Activated T-helper 1 cell treated with Interleukin-2 at 50 U/mL for 16 hours (primary cell): Measurements from ENCODE around the gene ADAMTS9.

ENCODE experiments used
- DNase-seq: peaks from one replicate; pipeline ENCODE4 v3.0.0-alpha.2; 2020; ENCODE audit warnings: low read depth

ADAMTS9 gene, protein sequence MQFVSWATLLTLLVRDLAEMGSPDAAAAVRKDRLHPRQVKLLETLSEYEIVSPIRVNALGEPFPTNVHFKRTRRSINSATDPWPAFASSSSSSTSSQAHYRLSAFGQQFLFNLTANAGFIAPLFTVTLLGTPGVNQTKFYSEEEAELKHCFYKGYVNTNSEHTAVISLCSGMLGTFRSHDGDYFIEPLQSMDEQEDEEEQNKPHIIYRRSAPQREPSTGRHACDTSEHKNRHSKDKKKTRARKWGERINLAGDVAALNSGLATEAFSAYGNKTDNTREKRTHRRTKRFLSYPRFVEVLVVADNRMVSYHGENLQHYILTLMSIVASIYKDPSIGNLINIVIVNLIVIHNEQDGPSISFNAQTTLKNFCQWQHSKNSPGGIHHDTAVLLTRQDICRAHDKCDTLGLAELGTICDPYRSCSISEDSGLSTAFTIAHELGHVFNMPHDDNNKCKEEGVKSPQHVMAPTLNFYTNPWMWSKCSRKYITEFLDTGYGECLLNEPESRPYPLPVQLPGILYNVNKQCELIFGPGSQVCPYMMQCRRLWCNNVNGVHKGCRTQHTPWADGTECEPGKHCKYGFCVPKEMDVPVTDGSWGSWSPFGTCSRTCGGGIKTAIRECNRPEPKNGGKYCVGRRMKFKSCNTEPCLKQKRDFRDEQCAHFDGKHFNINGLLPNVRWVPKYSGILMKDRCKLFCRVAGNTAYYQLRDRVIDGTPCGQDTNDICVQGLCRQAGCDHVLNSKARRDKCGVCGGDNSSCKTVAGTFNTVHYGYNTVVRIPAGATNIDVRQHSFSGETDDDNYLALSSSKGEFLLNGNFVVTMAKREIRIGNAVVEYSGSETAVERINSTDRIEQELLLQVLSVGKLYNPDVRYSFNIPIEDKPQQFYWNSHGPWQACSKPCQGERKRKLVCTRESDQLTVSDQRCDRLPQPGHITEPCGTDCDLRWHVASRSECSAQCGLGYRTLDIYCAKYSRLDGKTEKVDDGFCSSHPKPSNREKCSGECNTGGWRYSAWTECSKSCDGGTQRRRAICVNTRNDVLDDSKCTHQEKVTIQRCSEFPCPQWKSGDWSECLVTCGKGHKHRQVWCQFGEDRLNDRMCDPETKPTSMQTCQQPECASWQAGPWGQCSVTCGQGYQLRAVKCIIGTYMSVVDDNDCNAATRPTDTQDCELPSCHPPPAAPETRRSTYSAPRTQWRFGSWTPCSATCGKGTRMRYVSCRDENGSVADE (N-terminal part only)

GRCh38 chr3:64687781-64688604 lies at the start of gene ADAMTS9:
Gene ADAMTS9 (minus strand): TSS chr3:64688000. CDS start chr3:64687657, 343 bp downstream.
- no peak for DNase-seq

- no peak for DNase-seq
Observed at GRCh38 chr3:64732576-64732975, 44.8 kb upstream of the ADAMTS9 start.

GRCh38 chr3:64730681-64731080 lies 42.9 kb upstream of the ADAMTS9 start:
- no peak for DNase-seq

DNA sequence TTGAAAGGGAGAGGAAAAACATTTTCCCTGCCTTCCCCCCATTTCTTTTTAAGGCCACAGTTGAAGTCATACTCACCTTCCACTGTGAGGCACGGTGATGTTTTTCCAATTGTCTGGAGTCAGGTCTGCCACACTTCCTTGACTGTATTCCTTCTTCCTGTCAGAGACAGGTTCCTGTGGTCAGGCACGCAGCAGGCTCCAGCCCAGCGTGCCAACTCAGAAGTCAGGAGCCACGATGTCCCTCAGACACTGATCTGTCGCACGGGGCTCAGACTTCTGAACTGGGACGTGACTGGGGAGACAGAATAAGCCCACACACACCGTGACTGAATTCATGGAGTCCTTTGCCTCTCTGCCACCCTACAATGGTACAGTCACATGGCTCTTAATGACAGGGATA lies 41.2 kb upstream of the ADAMTS9 start:
- DNase-seq, result no peak

GRCh38 chr3:64728428-64728827 lies 40.6 kb upstream of the ADAMTS9 start:
- no peak for DNase-seq

DNA sequence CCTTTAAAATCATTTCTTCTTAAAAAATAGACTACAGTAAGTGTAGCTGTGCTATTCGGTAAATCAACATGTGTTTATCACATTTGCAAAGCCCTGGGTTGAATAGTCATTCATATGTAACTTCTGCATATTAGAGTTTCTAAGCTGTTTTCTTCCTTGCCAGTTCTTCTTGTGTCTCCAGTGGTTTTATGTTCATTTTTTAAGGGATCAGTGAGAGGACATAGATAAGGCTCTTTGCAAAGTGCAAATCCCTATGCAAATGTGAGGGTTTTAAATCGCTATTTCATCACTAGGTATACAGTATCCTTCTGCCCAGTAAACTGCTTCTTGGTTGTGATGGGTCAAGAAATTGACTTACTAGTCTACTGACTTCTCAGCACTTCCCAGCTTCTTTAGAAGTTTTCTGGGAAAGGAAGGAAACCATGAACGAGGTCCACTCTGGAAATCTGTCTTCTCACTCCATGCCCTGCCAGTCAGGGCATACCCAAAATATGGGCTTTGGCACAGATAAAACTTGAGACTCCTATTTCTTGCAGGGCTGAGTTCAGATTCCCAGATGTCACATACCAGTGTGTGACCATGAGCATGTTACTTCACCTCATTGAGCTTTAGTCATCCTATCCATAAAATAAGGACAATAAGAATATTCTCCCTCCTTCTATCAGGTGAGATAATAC lies 38.8 kb upstream of the ADAMTS9 start:
- DNase-seq, result no peak

- DNase-seq, result no peak
Observed at GRCh38 chr3:64718976-64719375, 31.2 kb upstream of the ADAMTS9 start.

DNA sequence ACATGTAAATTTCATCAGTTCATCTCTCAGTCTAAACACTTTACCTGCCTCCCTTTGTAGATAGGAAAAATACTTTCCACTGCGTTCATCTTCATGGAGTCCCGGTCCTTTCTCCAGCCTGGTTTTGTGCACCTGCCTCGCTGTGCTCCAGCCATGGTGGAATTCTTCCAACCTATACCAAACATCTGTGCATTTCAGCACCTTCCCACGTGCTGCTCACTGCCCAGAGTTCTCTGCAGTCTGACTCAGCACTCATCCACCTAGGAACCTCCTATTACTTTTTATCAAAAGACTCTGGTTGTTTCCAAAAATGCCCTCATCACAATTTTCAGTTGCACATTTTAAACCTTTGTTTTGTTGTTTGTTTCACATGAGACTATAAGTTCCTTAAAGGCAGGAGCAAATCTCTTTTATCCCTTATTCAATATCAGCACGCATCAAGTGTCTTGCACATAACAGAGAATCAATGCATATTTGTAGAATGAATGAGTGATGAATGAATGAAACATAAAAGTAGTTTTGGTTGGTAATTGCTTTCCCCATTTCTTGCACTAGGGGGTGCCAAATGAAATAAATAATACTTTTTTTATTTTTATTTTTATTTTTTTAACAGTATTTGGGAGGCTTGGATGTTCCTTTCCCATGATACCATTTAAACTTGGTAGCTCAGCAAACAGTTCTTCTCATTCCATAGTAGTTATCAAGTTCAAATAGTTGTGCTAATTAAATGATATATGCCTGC lies 30.2 kb upstream of the ADAMTS9 start:
- no peak for DNase-seq

DNA sequence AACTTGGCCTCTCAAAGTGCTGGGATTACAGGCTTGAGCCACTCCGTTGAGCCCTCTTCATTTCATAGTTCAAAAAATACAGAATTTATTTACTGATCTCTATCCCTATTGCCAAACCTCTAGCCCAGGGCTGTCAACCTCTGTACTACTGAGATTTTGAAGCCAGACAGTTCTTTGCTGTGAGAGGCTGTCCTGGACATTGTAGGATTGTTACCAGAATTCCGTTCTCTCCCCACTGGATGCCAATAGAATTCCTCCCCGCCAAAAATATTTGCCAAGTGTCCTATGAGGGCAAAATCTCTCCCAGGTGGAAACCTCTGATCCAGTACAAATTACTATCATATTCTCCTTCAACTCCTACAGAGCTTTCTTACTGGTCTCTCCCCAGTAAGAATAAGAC lies 29.6 kb upstream of the ADAMTS9 start:
- no peak for DNase-seq

GRCh38 chr3:64716110-64716710 lies 28.4 kb upstream of the ADAMTS9 start:
- DNase-seq, result no peak

GRCh38 chr3:64715211-64715982 lies 27.6 kb upstream of the ADAMTS9 start:
- DNase-seq, result no peak

DNA sequence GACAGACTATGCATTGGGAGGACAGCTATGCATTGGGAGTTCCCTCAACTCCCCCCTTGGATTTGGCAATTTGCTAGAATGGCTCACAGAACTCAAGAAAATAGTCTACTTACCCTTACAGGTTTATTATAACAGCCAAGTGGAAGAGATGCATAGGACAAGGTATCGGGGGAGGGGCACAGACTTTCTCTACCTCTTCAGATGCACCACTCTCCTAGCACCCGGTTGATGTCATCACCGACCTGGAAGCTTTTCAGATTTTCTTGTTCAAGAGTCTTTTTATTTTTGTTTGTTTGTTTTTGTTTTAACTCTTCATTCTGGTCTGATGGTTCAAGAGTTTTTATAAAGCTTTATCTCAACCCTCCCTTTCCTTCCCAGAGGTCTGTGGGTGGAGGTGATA lies 20.7 kb upstream of the ADAMTS9 start:
- no peak for DNase-seq

- DNase-seq, result no peak
Observed at GRCh38 chr3:64705946-64706345, 18.1 kb upstream of the ADAMTS9 start.

DNA sequence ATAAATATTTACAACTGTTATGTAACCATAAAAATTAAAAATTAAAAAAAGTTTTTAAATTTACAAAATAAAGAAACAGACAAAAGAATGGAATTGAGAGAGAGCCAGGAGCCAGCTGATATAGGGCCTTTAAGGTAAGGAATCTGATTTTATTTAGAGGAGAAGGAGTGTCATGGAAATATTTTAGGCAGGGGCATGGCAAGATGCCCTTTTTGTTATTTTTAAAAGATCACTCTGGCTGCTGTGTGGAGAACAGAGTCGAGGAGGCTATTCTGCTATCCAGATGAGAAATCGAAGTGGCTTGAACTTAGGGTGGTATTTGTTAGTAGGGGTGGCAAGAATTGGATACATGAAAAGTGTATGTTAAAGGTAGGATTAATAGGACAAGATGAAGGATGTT lies 9.1 kb upstream of the ADAMTS9 start:
- no peak for DNase-seq

GRCh38 chr3:64694114-64694513 lies 6.3 kb upstream of the ADAMTS9 start:
- DNase-seq, result no peak

DNA sequence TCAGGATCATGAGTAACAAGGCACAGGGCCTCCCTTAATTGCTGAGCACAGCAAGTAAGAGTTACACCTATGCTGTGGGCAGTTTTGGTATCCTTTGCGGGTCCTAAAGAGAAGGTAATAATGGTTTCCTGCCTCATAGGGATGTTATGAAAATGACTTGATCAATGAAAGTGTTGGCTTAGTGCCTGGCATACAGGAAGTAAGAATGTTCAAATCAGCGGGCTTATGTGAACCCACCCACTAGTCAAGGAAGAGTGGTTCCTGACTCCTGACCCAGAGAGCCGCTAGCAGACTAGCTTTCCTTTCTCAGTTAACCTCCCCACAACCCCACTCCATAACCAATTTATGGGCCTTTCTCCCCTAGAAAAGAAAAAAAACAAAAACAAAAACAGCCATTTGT lies 5.2 kb upstream of the ADAMTS9 start:
- no peak for DNase-seq

DNA sequence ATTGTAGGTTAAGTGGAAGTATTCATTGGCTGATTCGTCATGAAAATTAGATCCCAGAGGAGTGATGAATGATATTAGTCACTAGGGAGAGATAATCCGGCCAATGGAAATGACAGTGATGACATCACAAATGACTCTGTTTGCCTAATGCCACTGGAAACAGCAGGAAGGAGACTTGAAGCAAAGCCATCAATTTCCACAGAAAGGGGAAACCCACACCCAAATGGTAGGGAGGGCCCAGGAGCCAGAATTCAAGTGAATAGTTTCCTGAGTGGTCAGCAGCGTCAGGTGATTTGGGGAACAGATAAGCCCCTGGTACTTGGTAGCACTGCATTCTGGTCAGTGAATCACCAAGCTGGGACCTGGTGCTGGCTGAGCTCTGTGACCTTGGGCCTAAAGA lies 3.3 kb upstream of the ADAMTS9 start:
- DNase-seq, result no peak

DNA sequence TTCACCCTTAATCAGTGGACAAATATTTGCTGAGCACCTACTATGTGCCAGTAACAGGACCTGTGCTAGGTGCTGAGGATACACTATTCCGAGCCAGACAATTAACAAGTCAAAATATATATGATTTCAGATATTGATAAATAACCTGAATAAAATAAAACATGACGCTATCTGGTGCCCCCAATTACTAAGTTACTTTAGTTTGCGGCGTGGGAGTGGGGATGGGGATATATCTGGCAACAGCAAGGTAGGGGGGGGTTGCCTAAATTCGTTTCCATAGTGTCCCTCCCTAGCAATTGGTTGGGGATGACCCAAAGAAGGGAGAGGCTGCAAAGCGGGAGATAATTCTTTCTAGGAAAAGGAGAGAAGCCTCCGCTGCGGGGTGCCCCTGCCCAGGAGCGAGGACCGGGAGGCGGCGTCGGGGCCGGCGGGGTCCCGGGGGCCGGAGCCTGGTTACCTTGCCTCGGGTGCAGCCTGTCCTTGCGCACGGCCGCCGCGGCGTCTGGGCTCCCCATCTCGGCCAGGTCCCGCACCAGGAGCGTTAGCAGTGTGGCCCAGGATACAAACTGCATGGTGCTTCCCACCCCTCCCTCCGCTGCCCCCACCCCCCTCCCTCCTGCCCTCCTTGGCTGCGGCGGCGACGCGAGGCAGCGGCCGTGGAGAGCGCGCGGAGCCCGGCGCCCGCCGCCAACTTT lies 567 bp downstream of the ADAMTS9 start:
- no peak for DNase-seq
